ENCODE results near the gene ZNF14.

Gene ZNF14

DNA sequence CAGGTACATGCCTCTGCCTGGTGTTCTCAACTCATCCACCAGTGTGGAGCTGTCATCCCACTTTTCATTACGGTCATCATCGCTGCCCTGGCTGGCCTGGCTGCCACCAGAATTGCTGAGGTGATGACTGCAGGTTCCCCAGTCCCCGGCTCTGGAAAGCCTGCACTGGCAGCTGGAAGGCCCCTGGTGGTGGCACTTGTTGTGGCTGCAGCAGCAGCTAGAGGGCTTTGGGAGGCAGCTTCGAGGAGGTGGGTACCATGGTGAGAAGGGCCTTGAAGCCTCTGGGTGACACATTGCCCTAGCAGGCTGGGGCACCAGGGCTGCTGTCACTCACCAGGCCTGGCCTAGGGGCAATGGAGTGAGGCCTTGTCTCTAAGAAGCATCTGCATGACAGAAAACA, 25.3 kb upstream of the ZNF14 start:
- no peaks in the 10 kb centered on the region for H4K20me1 ChIP-seq (ENCODE audit: insufficient read depth, low read length)
- no peaks in the 10 kb centered on the region for H3K36me3 ChIP-seq (replicated peaks; ENCODE audit: low read depth, low read length)
- no peaks in the 10 kb centered on the region for H3K4me1 ChIP-seq (ENCODE audit: low read length)
- H3K9me3 ChIP-seq (ENCODE audit: insufficient read depth, low read length) = no peaks in the 10 kb centered on the region
- no peaks in the 10 kb centered on the region for H3K79me2 ChIP-seq (ENCODE audit: low read length)
- H3K27me3 ChIP-seq (ENCODE audit: low read depth, low read length) = no peaks in the 10 kb centered on the region
- no peak overlapping the region for H3K27ac ChIP-seq (ENCODE audit: low read length)
- no peak overlapping the region for H3K4me3 ChIP-seq (ENCODE audit: low read length)
- H2AFZ ChIP-seq (ENCODE audit: low read depth, low read length) = no peak overlapping the region
- no peak for TF ChIP-seq CTCF (IDR thresholded peaks at IDR 0.05; ENCODE audit: low read depth, low read length)
- no peak for TF ChIP-seq EZH2phosphoT487 (IDR thresholded peaks at IDR 0.05; ENCODE audit: low read depth)
- no peak overlapping the region for H3K4me2 ChIP-seq (ENCODE audit: low read length)
- H3K9ac ChIP-seq (ENCODE audit: low read length) = no peak overlapping the region

DNA sequence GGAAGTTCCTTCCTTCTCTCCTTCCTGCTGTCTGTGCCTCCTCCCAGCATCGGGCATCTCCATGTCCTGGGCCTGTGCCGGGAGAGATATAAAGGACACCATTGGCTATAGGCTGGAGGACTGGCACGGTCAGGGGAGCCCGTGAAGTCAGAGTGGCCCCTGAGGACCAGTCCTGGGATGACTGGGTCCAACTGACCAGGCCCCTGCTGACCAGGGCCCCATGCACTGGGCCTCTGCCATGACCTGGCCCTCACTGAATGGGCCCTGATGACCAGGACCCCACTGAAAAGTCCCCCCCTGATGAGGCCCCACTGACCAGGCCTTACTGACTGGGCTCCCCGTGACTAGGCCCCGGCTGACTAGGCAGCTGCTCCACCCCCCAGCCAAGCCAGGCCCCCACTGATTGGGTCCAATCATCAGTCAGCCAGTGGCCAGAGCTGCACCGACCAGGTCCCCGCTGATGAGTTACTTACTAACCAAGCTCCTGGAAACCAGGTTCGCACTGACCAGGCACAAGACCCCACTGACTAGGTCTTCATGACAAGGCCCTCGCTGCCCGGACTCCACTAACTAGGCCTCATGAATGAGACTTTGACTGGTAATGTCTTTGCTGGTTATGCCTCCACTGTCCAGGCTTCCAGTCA, 20.0 kb upstream of the ZNF14 start:
- no peaks in the 10 kb centered on the region for H3K36me3 ChIP-seq (replicated peaks; ENCODE audit: low read depth, low read length)
- no peak overlapping the region for H3K4me2 ChIP-seq (ENCODE audit: low read length)
- no peak overlapping the region for H3K9ac ChIP-seq (ENCODE audit: low read length)
- H3K79me2 ChIP-seq (ENCODE audit: low read length) = no peaks in the 10 kb centered on the region
- no peaks in the 10 kb centered on the region for H3K27me3 ChIP-seq (ENCODE audit: low read depth, low read length)
- no peaks in the 10 kb centered on the region for H3K9me3 ChIP-seq (ENCODE audit: insufficient read depth, low read length)
- no peak overlapping the region for H2AFZ ChIP-seq (ENCODE audit: low read depth, low read length)
- TF ChIP-seq CTCF (IDR thresholded peaks at IDR 0.05; ENCODE audit: low read depth, low read length) (no peak), EZH2phosphoT487 (IDR thresholded peaks at IDR 0.05; ENCODE audit: low read depth) (no peak)
- H3K4me1 ChIP-seq (ENCODE audit: low read length) = no peaks in the 10 kb centered on the region
- H3K4me3 ChIP-seq (ENCODE audit: low read length) = no peak overlapping the region
- no peaks in the 10 kb centered on the region for H4K20me1 ChIP-seq (ENCODE audit: insufficient read depth, low read length)
- H3K27ac ChIP-seq (ENCODE audit: low read length) = no peak overlapping the region

- Histone ChIP-seq H3K79me2 (ENCODE audit: low read length) (no peaks in the 10 kb centered on the region), H3K36me3 (replicated peaks; ENCODE audit: low read depth, low read length) (no peaks in the 10 kb centered on the region), H3K9ac (ENCODE audit: low read length) (no peak overlapping the region), H3K4me1 (ENCODE audit: low read length) (no peaks in the 10 kb centered on the region), H2AFZ (ENCODE audit: low read depth, low read length) (no peak overlapping the region), H4K20me1 (ENCODE audit: insufficient read depth, low read length) (no peaks in the 10 kb centered on the region), H3K9me3 (ENCODE audit: insufficient read depth, low read length) (no peaks in the 10 kb centered on the region), H3K4me2 (ENCODE audit: low read length) (no peak overlapping the region), H3K27ac (ENCODE audit: low read length) (no peak overlapping the region), H3K4me3 (ENCODE audit: low read length) (no peak overlapping the region), H3K27me3 (ENCODE audit: low read depth, low read length) (no peaks in the 10 kb centered on the region)
- TF ChIP-seq EZH2phosphoT487 (IDR thresholded peaks at IDR 0.05; ENCODE audit: low read depth) = no peak
- TF ChIP-seq CTCF (IDR thresholded peaks at IDR 0.05; ENCODE audit: low read depth, low read length) = no peak
Observed at GRCh38 chr19:19751846-19752245, 18.9 kb upstream of the ZNF14 start.

DNA sequence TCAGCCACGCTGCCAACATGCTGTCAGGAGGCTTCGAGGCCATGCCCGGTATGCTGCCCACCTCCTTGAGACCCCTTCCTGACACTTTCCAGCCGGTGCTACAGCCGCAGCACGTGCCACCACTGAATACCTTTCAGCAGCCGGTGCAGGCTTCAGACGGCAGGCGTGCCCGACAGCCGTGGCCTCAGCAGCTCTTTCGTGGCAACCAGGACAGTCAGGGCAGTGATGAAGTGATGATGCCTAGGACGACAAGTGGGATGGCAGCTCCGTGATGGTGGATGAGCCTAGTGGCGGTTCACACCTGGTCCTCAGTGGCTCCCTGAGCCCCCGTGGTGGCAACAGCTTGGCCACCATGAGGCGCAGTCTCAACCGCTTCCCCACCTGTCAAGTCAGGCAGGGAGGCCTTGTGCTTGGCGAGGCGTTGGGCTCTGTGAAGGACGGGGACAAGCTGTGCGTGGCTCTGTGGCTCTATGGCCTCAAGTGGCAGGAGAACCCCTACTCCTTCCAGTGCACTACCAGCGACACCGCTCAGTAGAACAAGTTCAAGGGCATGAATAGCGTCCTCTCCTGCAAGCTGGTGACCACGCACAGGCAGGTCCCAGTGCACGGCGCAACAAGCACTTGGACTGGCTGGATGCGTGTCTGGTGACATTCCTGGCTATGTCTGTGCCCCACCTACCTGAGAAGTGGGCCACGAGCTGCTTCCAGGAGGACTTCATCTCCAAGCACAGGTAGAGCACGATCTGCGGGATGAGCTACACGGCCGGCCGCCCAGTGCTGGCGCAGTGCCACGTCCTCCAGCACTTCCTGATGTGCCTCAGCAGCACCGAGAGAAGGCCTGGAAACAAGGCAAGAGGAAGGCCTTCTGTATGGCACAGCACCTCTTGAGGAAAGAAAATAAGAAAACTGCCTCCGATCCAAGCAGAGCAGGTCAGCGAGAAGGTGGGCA, 18.2 kb upstream of the ZNF14 start:
- Histone ChIP-seq H3K4me1 (ENCODE audit: low read length) (no peaks in the 10 kb centered on the region), H3K27ac (ENCODE audit: low read length) (no peak overlapping the region), H3K36me3 (replicated peaks; ENCODE audit: low read depth, low read length) (no peaks in the 10 kb centered on the region), H3K9ac (ENCODE audit: low read length) (no peak overlapping the region), H3K4me2 (ENCODE audit: low read length) (no peak overlapping the region), H3K27me3 (ENCODE audit: low read depth, low read length) (no peaks in the 10 kb centered on the region), H3K4me3 (ENCODE audit: low read length) (no peak overlapping the region), H2AFZ (ENCODE audit: low read depth, low read length) (no peak overlapping the region), H4K20me1 (ENCODE audit: insufficient read depth, low read length) (no peaks in the 10 kb centered on the region), H3K79me2 (ENCODE audit: low read length) (no peaks in the 10 kb centered on the region), H3K9me3 (ENCODE audit: insufficient read depth, low read length) (no peaks in the 10 kb centered on the region)
- TF ChIP-seq CTCF (IDR thresholded peaks at IDR 0.05; ENCODE audit: low read depth, low read length) (no peak), EZH2phosphoT487 (IDR thresholded peaks at IDR 0.05; ENCODE audit: low read depth) (no peak)

Measured in OCI-LY3 (cell line).